ENCODE data around the gene CHST4. TPM values are rescaled to one million over a fixed set of nuclear protein-coding genes. Genes with fewer than 3 reads are reported as not detected.

Gene CHST4
- 0.43 TPM in 1 of 2 replicates, not detected in the other for total RNA-seq (2014; rRNA removed; shearing (Covaris generic))
- polyA plus RNA-seq (2015; cell fraction: cytosol; rRNA removed): not detected in 2 replicates
- 0.11 TPM in 1 of 2 replicates, not detected in the other for polyA plus RNA-seq (2015; cell fraction: nucleus; rRNA removed)

DNA sequence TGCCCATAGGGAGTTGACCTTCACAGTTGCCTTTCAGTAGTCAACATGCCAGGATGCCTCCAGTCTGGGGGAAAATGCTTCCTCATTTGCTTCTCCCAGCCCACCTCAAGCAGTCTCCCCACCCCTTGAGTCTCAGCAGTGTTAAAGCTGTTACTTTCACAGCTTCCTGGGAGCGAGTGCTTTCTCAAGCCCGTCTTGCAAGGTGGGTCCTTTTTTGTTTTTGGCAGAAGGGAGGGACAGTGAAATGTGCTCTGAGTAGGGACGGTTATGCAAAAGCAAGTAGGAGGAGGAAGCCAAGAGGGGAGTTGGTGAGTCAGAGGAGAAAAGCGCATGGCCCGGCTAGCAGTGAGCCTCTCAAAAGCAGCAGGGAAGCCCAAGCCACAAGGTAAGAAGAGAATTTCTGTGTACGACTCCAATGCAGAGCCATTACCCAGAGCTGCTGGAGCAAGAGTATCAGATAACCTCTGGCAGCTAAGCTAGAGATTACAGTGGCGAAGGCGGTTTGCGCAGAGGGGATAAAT, at the start of gene CHST4:
Gene CHST4, plus strand, starts transcription at position 316 of the 521 bp plus-strand sequence. CDS start 10,252 bp downstream, outside the sequence.
- peak; percentile 79 for DNase-seq (ENCODE audit: low read depth)

DNA sequence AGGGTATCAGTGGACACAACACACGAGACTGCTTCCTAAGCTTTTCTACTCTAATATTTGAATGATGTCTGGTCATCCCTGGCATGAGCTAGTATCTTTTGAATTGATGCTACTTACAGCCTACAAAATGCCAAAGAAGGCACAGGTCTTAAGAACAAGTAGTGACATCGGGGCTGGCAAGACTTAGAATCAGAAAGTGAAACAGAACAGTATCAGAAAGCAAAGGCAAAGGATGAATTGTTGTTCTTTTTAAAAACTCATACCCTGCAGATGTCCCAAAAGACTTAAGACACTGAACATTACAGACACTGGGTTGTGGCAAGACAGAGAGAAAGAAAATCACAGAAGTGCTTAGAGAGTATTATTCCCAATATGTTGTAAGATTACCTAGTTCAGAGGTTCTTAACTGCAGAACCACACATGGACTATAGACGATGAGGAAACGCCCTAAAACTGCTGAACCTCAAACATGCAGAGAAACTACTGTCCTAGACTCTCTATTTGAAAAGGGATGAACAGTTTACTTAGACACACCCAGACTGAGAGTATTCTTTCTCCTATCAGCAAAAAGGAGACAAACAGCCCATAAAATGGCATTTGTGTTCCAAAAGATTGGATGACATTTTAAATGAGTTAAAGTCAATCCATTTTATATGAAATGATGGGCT, 49.6 kb upstream of the CHST4 start:
- DNase-seq (ENCODE audit: low read depth): no peak

DNA sequence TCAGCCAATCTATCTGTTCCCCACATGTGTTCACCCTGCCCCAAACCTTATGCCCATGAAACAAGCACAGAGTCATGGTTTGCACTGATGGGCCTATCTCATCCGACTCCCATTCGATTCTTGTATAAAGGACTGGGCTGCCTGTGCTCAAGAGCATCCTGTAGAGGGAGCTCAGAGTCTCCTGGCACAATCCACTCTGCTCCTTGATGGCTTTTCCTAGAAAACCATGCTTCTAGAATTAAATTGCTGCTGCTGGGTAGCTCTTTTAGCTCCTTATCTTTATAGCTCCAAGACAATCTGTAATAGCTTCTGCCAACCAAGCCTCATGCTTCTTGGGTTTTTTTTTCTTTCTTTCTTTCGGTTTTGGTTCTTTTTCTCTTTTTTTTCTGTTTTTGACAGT, 46.8 kb upstream of the CHST4 start:
- DNase-seq (ENCODE audit: low read depth): no peak

DNA sequence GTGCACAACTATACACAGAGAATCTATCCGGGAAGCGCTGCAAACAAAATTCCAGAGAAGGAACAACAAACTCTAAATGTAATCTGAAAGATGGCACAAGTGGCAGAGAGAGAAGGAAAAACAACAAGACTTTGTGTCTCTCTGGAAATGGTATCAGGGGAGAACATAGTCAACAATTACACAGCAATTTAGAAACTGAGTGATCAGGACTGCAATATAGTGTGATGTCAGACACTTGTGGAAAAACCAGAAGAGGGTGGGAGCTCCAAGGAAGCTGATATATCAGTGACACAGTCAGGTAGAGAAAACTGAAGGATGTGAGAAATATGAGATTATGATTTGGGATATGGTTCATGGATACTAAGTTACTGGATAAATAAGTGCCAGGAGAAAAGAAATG, 45.3 kb upstream of the CHST4 start:
- no peak for DNase-seq (ENCODE audit: low read depth)

DNA sequence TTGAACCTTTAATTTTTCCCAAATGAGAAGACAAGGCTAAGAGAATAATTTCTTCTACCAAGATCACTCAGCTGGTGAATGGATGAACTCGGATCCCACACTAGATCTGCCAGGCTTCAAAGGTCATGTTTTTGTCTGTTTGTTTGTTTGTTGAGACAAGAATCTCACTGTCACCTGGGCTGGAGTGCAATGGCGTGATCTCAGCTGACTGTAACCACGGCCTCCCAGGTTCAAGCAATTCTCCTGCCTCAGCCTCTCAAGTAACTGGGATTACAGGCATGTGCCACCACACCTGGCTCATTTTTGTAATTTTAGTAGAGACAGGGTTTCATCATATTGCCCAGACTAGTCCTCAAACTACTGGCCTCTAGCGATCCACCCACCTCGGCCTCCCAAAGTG, 43.7 kb upstream of the CHST4 start:
- no peak for DNase-seq (ENCODE audit: low read depth)

DNA sequence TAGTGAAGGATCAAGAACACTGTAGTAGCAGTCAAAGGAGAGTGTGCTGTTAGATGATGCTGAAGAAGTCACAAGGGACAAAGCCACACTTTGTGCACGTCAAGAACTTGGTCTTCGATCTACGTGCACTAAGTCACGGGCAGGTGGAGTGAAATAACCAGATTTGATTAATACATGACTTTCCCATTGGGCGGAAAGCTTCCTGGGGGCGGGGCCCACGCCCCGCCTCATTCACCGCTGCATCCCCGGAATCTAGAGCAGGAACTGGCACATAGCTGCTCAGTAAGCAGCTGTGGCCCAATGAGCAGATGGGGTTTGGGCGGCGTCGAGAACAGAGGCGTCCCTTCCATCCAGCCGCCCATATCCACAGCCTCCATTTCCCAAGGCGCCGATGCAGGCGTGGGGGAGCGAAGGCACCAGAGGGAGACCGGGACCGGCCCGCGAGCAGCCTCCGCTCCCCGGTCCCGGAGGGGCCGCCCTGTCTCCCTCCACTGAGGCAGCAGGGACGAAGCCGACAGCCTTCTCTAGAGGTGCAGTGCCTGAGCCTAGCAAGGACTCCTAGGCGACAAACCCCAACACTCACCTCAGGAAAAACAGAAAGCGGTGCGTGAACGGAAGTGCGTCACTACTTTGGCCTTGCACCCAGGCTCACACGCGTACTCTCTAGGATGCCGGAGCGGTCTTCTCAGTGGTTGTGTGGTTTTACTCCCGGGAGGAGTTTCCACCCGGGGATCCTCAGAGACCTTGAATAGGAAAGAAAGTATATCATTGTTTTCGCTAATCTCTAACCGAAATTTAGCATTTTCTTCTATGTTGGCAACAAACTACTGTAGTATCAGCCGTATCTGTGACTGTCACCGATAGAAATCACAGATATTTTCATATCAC, 42.0 kb upstream of the CHST4 start:
- DNase-seq (ENCODE audit: low read depth): peak; percentile 82

DNA sequence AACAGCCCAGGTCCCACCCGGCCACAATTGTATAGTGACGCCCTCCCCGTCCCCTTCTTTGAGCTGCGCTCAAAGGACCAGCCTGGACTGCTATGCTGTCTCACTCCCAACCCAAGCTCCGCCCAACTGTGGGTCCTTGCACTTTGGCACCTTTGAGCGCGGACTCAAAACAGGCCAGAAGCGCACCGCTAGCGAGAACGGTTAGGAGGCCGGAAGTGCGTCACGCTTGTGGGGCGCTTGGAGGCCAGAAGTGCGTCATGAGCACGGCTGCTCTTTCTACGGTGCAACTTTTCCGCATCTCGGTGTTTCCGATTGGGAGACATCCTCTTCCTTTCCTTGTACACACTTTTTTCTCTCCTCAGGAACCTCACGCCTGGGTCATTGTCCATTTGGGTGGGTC, 37.1 kb upstream of the CHST4 start, which contains the start of gene ZNF19:
Gene ZNF19, minus strand, starts transcription at position 203 of the 400 bp plus-strand sequence. CDS start 7,210 bp downstream, outside the sequence.
- DNase-seq (ENCODE audit: low read depth): no peak

DNA sequence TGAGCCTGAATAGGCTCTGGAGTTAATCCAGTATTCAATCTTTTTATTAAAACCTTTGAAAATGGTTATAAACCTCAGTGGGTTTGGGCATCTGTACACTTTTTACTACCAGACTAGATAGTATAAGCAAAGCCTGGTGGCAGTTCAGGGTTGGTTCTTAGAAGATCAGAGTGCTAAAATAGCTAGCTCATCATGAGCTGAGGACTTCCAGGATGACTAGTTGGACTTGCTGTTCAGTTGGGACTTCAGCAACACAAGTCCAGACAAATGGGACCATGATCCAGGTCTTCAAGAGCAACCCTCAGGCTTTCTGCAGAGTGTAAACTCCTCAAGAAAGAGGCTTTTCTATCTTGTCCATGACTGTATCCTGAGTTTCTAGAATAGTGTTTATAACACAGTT, 35.9 kb upstream of the CHST4 start:
- DNase-seq (ENCODE audit: low read depth): no peak

DNA sequence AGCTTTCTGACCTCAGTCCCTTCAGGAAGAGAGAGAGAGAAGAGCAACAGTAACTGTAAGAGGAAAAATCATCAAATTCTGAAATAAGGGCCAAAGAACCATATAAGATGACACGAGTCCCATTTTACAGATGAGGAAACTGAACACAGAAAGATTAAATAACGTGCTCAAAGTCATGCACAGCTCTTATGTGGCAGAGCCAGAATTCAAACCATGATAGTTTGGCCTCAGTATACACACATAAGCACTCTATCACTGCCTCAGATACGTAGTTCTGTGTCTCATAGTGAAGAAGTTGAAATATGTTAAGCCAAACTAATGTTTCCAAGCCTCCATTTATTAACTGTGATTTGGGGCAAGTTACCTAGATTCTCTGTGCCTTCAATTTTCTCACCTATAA, 35.2 kb upstream of the CHST4 start:
- no peak for DNase-seq (ENCODE audit: low read depth)

DNA sequence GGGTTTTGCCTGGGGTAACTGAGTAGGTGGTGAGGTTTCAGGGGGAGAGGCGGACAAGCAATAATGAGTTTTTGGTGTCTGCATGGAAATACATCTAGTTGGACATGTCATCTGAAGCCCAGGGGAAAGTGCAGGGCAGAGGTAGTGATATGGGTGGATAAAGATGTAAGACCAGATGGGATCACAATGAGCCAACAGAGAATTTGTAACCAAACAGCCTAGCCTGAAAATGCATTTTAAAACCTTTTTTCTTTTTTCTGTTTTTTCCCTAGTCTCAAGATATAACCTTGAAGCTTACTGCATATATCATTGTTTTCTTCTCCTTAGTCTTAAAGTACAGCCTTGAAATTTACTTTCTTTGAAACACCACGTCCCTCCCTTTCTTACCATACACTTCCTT, 33.4 kb upstream of the CHST4 start:
- DNase-seq (ENCODE audit: low read depth): no peak

DNA sequence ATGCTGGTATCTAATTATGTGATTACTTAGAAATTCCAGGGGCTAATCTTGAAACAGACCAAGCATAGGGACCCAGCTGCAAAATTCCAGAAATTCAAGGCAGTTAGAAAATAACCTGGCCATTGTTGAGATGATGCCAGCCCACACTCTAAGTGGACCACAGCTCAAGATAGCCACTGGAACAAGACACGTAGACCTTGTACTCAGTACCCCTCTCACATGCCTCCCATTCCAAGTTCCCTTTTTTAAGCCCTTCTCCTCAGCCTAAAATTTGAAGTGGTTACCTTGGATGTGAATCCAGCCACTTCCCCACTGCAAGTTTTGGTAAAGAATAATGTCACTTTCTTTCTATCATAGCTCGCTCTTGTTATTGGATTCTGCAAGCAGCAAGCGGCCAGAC, 33.0 kb upstream of the CHST4 start:
- DNase-seq (ENCODE audit: low read depth): no peak

DNA sequence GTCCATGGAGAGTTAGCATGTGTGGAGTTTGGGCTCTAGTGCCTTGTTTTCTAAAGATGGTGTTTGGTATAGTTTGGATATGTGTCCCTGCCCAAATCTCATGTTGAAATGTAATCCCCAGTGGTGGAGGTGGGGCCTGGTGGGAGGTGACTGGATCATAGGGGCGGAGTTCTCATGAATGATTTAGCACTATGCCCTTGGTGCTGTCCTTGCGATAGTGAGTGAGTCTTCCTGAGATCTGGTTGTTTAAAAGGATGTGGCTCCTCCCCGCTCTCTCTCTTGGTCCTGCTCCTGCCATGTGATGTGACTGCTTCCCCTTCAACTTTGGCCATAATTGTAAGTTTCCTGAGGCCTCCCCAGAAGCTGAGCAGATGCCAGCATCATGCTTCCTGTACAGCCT, 28.2 kb upstream of the CHST4 start:
- DNase-seq (ENCODE audit: low read depth): no peak

DNA sequence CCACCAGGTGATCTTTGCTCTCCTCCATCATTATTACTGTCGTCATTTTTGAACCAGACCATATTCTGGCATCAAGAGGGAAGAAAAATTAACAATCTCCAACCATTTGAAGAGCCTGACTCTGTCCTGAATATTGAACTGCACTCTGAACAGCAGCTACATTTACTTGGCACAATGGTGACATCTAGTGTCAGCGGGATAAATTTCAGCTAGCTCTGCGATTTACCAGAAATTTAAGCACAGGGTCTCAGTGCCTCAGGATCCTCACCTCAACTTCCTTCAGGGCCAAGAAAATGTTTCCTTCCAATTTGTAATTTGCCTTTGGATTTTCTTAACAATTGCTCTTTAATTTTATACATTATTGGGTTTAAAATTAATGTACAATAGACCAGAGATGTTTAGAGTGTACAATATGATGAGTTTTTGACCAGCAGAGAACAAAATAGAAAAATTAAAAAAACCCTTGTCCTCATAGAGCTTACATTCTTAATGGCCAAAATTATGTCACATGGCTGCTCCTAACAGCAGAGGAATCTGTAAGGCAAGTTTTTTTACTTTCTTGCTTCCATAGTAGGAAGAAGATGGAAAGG, 26.4 kb upstream of the CHST4 start:
- peak; percentile 54 for DNase-seq (ENCODE audit: low read depth)

DNA sequence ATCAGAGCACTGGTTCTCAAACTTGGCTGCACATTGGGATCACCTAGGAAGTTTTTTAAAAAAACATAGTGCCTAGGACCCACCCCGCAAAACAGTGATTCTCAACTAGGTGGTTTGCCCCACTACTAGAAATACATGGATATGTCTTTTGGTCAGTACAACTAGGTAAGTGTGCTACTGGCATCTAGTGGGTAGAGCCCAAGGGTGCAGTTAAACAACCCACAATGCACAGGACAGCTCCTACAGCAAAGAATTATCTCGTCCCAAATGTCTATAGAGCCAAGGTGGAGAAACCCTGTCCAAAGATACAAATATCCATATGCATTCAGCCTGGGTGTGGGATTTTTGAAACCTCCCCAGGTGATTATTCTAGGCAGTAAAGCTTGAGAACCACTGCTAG, 25.3 kb upstream of the CHST4 start:
- DNase-seq (ENCODE audit: low read depth): no peak

DNA sequence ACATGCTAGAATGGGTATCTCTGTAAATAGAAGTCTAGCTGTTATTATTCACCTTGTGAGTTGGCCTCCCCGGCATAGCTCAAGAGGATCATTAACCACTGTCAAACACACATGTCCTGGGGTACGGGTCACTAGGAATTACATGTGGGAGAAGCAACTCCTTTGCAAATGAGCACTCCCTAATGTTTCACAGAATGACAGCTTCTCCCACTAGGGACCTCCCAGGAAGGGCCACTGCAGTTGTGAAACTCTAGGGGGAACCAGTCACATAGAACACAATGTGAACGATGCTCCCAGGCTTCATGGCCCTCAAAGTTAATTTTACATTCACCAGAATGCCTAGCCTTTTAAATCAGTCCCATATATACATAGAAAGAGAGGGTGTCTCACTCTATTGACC, 24.7 kb upstream of the CHST4 start:
- DNase-seq (ENCODE audit: low read depth): no peak

DNA sequence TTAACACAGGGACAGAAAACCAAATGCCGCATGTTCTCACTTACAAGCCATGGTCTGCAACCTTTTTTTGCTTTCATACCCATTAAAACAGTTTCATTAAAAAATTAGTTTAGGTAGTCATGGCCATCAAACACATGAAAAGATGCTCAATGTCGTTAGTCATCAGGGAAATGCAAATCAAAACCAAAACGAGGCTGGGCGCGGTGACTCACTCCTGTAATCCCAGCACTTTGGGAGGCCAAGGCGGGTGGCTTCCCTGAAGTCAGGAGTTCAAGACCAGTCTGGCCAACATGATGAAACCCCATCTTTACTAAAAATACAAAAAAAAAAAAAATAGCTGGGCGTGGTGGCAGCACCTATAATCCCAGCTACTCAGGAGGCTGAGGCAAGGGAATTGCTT, 22.2 kb upstream of the CHST4 start:
- DNase-seq (ENCODE audit: low read depth): peak; percentile 46

DNA sequence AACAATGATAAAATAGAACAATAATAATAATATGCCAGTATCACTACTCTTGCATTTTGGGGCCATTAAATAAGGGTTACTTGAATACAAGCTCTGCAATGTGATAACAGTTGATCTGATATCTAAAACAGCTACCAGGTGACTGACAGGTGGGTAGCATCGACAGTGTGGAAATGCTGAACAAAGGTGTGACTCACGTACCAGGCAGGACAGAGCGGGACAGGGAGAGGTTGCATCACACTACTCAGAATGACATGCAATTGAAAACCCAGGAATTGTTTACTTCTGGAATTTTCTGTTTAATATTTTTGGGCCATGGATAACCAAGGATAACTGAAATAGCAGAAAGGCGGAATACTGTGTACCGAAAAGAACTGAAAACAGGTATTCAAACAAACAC, 21.3 kb upstream of the CHST4 start:
- DNase-seq (ENCODE audit: low read depth): no peak

DNA sequence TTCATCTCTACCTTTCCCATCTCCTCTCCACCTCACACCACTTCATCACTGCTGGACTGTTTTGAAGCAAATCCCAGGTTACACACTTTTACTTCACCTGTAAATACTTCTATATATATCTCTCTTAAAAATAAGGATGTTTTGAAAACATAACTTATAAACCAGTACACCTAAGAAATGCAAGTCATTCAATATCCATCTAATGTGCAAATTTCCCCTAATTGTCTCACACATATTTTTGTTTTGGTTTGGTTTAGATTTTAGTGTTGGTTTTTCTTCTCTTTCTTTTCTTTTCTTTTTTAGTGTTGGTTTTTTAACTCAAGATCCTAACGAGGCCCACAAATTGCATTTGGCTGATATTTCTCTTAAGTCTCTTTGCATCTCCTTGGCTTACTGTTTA, 19.2 kb upstream of the CHST4 start:
- no peak for DNase-seq (ENCODE audit: low read depth)

DNA sequence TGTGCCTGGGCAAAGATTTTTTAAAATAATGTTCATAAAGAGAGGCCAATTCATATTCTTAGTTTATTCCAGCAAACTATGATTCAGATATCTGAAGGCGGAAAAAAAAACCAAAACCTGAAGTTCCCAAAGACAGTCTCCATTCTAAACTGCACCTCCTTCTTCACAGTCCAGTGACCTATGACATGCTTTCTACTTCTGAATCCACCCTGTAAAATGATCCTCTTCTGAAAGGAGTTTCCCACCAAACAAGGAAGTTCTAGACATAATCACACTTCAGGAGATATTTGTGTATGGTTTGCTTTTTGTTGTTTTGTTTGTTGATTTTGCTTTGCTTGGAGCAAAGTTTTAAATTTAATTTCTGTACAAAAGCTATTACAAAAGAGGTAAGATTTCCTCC, 12.9 kb upstream of the CHST4 start:
- DNase-seq (ENCODE audit: low read depth): no peak

DNA sequence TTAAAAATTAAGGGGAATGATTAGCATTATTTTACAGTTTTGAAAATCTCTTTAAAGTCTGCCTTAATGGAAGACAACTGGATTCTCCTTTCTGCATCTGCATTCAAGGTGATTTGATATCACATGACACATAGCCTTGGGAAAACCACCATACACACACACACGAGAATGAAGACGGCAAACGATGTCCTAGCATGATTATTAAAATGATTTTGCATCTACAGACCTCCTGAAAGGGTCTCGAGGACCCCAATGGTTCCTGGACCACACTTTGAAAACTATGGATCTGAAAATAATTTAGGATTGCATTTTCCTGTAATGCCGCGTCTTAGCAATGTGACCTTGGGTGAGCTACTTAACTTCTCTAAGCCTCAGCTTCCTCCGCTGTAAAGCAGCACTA, 11.8 kb upstream of the CHST4 start:
- DNase-seq (ENCODE audit: low read depth): no peak

DNA sequence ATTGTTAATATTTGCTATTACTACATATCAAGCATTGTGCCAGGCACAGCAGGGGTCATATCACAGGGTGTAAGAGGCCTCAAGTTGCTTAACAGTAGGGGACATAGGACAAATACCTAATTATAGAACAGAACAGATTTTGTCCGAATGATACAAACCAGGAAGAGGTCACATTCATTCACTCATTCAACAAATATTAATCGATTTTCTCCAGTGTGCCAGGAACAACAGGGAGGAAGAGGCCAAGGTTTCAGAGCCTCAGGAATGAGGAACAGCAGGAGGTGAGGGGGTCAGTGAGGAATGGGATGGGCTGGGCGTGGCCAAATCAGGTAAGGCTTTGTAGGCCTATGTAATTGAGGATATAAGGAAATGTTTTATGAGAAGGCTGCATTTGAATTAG, 11.2 kb upstream of the CHST4 start:
- no peak for DNase-seq (ENCODE audit: low read depth)

DNA sequence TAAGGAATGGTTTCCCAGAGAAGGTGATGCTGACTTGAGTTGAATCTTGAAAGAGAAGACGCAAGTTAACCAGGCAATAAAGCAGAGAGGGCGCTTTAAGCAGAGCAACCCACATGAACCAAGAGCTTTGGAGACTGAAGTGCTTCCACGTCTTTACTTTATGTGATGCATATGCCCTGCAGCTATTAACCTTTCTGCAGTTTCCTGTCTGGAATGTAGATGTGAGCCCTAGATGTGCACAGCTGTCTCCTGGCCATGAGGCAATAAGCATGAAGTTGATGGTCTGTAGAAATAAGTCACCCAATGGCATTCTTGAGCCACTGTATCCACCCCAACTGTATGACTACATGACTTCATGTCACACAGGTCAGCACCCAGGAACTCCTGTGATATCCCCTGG, 5.7 kb upstream of the CHST4 start:
- no peak for DNase-seq (ENCODE audit: low read depth)

Measured in HT1080 (cell line).